Calu3 (cell line): Measurements from ENCODE around the gene ANKS1B. TPM values are rescaled to one million over a fixed set of nuclear protein-coding genes. Genes with fewer than 3 reads are reported as not detected.

Source experiments
- BruUV-seq: library from RNA; stranded (reverse); fragments of 400-500 nt; replicated peaks from 2 replicates; lab custom pipeline; 2021; lab: Mats Ljungman, UMichigan
- CTCF ChIA-PET: fragments of 300-600 bp; sonication (Branson Sonifier 250); formaldehyde crosslinking; loops from one replicate; lab custom pipeline; 2022; ENCODE audit warnings: antibody characterized with exemption; lab: Charles Lee
- DNase-seq: peaks from one replicate; pipeline ENCODE4 v3.0.0; 2022
- H3K27ac Mint-ChIP-seq: one replicate; pipeline ENCODE4 v1.8.0; 2022; ENCODE audit warnings: mixed read lengths; ENCODE audit not compliant: unreplicated experiment
- H3K27me3 Mint-ChIP-seq: one replicate; pipeline ENCODE4 v1.8.0; 2022; ENCODE audit warnings: mixed read lengths; ENCODE audit not compliant: unreplicated experiment
- H3K36me3 Mint-ChIP-seq: one replicate; pipeline ENCODE4 v1.8.0; 2022; ENCODE audit warnings: mild to moderate bottlenecking, moderate library complexity, mixed read lengths; ENCODE audit not compliant: insufficient read depth, unreplicated experiment
- H3K4me1 Mint-ChIP-seq: one replicate; pipeline ENCODE4 v1.8.0; 2022; ENCODE audit warnings: mild to moderate bottlenecking, low read depth, mixed read lengths; ENCODE audit not compliant: unreplicated experiment
- H3K4me3 Mint-ChIP-seq: one replicate; pipeline ENCODE4 v1.8.0; 2022; ENCODE audit warnings: mild to moderate bottlenecking, low read depth, moderate library complexity, mixed read lengths; ENCODE audit not compliant: unreplicated experiment
- H3K9me3 Mint-ChIP-seq: one replicate; pipeline ENCODE4 v1.8.0; 2022; ENCODE audit warnings: low read depth, mixed read lengths; ENCODE audit not compliant: unreplicated experiment
- CTCF ChIP-seq: fragments of 200-600 bp; IDR thresholded peaks from one replicate; pipeline ENCODE4 v1.8.0; 2022; ENCODE audit warnings: antibody characterized with exemption; ENCODE audit not compliant: unreplicated experiment
- intact Hi-C: fragments of 100-400 bp; cut with micrococcal nuclease; formaldehyde crosslinking; loops from one replicate; pipeline ENCODE4 v1.10.0; 2022; ENCODE audit not compliant: unreplicated experiment
- total RNA-seq: library from RNA; stranded (reverse); gene quantifications from 2 replicates; pipeline ENCODE4 v1.2.3, GENCODE V29; 2022

ANKS1B gene
- total RNA-seq, 1 experiment from 2014 or later = 1.7 TPM

GRCh38 chr12:98856897-98857540 lies 1127.7 kb downstream of the ANKS1B start:
- Mint-ChIP-seq H3K4me1 (no peaks in the 10 kb centered on the region), H3K36me3 (no peaks in the 10 kb centered on the region), H3K27ac (no peak overlapping the region), H3K27me3 (peaks cover 48% of the 10 kb centered on the region), H3K9me3 (no peaks in the 10 kb centered on the region), H3K4me3 (no peak overlapping the region)
- intact Hi-C loops = no loop called here
- no peak for TF ChIP-seq CTCF
- no peak for DNase-seq
- CTCF ChIA-PET = no interaction called here
- BruUV-seq = no TSS peak

- no peak for TF ChIP-seq CTCF
- Mint-ChIP-seq H3K27ac (no peak overlapping the region), H3K4me1 (no peaks in the 10 kb centered on the region), H3K36me3 (no peaks in the 10 kb centered on the region), H3K4me3 (no peak overlapping the region), H3K9me3 (no peaks in the 10 kb centered on the region), H3K27me3 (peaks cover 47% of the 10 kb centered on the region)
- DNase-seq = no peak
- intact Hi-C loops = no loop called here
- BruUV-seq = no TSS peak
- CTCF ChIA-PET = no interaction called here
These were observed 1132.6 kb downstream of the ANKS1B start for GRCh38 chr12:98852181-98852580.

GRCh38 chr12:98847242-98847641 lies 1137.5 kb downstream of the ANKS1B start:
- no peaks in the 10 kb centered on the region for H3K36me3 Mint-ChIP-seq
- peaks cover 46% of the 10 kb centered on the region for H3K27me3 Mint-ChIP-seq
- no peak for DNase-seq
- no peaks in the 10 kb centered on the region for H3K4me1 Mint-ChIP-seq
- no TSS peak for BruUV-seq
- CTCF ChIA-PET = no interaction called here
- TF ChIP-seq CTCF = no peak
- H3K9me3 Mint-ChIP-seq = no peaks in the 10 kb centered on the region
- intact Hi-C loops = no loop called here
- H3K27ac Mint-ChIP-seq = no peak overlapping the region
- H3K4me3 Mint-ChIP-seq = no peak overlapping the region

- no peak for DNase-seq
- Mint-ChIP-seq H3K36me3 (no peaks in the 10 kb centered on the region), H3K27ac (no peak overlapping the region), H3K4me3 (no peak overlapping the region), H3K4me1 (no peaks in the 10 kb centered on the region), H3K9me3 (no peaks in the 10 kb centered on the region), H3K27me3 (peaks cover 45% of the 10 kb centered on the region)
- BruUV-seq = no TSS peak
- intact Hi-C loops = no loop called here
- TF ChIP-seq CTCF = no peak
- CTCF ChIA-PET = interaction anchor here (0.7 kb wide), 1 partner anchor 101 kb away, joined by 3 read pairs; no protein-coding TSS in a partner anchor
These were observed 1138.8 kb downstream of the ANKS1B start for GRCh38 chr12:98845957-98846356.
